Rectal smooth muscle tissue (tissue), 1 donor: ENCODE data around the gene TNS1.
"Not testable (repeated sequence)": the region's sequence is repeated elsewhere in the genome, so short reads cannot be mapped to it uniquely, and the experiment has no call there.

ENCODE experiments used
- H3K27ac ChIP-seq: one replicate; pipeline ENCODE4 v1.7.0; 2013; ENCODE audit warnings: low read depth, low read length, inconsistent platforms
- H3K27me3 ChIP-seq: one replicate; pipeline ENCODE4 v1.7.0; 2013; ENCODE audit warnings: low read length; ENCODE audit not compliant: control insufficient read depth, insufficient read depth
- H3K36me3 ChIP-seq: one replicate; pipeline ENCODE4 v1.7.0; 2013; ENCODE audit warnings: low read length; ENCODE audit not compliant: control insufficient read depth, insufficient read depth
- H3K4me1 ChIP-seq: one replicate; pipeline ENCODE4 v1.7.0; 2013; ENCODE audit warnings: low read length; ENCODE audit not compliant: control insufficient read depth, insufficient read depth
- H3K4me3 ChIP-seq: one replicate; pipeline ENCODE4 v1.7.0; 2013; ENCODE audit warnings: low read length
- H3K9ac ChIP-seq: one replicate; pipeline ENCODE4 v1.7.0; 2013; ENCODE audit warnings: low read length

Gene TNS1

DNA sequence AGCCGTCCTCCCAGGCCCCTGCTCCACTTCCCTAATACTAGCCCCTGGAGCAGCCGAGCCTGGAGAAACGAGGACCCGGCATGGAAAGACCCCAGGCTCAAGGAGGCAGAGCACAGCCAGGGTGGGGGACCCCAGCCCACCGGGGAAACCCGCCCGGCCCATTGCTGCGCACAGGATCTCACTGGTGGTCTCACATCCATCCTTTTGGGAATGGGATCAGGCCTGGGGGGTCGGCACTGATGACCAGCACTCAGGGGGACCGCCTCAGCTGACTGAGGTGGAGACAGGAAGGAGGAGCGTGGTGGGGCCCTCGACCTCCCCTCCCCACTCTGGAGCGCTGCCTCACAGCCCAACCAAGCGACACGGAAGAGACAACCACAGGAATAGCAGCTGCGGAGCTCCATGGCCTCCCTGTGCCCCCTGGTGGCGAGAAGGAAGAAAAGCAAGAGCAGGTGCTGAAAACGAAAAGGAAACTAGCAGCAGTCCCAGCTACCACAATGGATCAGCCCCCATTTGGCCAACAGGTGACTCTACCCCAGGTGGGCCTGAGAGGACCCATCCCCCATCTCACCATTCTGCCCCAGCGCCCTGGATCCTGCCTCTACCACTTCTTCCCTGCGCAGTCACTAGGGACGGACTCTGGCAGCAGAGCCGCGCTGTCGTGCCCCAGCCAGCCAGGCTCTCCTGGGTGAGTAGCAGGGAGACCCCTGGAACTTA lies 31.9 kb upstream of the TNS1 start:
- H3K4me3 ChIP-seq = peak overlapping the region; percentile 43
- not testable (repeated sequence) for H3K36me3 ChIP-seq, H3K9ac ChIP-seq, H3K27me3 ChIP-seq, H3K4me1 ChIP-seq, H3K27ac ChIP-seq

DNA sequence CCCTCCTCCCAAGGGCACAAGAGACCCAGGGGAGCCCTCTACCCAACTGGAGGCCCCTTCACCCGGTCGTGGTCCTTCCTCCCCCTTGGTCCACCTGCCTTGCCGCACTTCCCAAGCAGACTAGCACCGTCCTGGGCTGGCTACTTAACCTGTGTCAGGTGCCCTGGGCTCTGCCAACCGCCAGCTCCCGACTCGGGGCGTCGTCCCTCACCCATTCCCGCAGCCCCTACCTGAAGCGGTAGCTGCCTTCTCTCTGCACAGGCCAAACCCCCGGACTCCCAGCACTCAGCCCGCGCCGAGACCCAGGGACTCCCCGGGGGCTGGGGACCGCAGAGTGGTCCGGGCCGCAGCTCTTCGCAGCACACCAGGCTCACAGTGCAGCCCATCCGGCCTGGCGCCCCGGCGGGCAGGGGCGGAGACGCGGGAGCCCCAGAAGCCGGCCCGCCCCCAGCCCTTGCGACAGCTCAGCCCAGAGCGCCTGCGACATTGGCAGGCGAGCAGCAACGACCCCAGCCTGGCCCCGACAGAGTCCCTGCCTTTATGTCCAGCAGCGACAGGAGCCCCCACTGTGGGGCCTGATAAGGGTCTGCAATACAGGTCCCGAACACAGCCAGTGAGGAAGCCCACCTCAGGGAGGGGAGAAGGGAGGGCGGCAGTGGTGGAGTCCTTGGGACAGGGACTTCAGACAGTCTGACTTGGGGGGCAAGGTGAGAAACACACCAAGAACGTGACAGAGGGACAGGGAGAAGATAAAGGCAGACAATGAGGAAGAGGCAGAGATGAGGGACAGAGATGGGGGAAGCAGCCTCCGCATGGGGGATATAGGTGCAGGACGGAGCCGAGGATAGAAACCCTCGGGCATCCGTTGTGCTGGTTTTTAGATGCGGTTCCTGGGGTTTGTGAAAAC lies 31.0 kb upstream of the TNS1 start:
- Histone ChIP-seq H3K27ac (no peak overlapping the region), H3K27me3 (no peaks in the 10 kb centered on the region), H3K4me1 (peaks cover 2% of the 10 kb centered on the region), H3K36me3 (no peaks in the 10 kb centered on the region), H3K4me3 (no peak overlapping the region), H3K9ac (no peak overlapping the region)

DNA sequence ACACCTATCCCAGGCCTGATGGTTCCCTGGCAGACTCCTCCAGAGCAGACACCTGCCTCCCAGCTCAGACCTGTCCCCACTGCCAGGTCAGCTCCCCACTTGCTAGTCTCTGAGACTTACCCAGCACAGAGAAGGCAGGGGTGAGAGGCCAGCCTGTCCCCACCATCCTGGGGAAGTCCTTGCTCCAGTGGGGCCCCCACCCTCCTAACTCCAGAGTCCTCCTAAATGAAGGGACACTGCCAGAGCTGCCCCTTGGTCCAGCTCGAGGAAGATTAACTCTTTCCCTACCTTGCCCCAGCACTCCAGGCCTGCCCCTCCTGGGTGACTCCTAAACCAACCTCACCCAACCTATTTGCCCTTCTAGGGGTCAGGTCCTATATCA lies 30.4 kb upstream of the TNS1 start:
- Histone ChIP-seq H3K4me3 (no peak overlapping the region), H3K27me3 (no peaks in the 10 kb centered on the region), H3K36me3 (no peaks in the 10 kb centered on the region), H3K9ac (no peak overlapping the region), H3K27ac (no peak overlapping the region), H3K4me1 (peaks cover 2% of the 10 kb centered on the region)

DNA sequence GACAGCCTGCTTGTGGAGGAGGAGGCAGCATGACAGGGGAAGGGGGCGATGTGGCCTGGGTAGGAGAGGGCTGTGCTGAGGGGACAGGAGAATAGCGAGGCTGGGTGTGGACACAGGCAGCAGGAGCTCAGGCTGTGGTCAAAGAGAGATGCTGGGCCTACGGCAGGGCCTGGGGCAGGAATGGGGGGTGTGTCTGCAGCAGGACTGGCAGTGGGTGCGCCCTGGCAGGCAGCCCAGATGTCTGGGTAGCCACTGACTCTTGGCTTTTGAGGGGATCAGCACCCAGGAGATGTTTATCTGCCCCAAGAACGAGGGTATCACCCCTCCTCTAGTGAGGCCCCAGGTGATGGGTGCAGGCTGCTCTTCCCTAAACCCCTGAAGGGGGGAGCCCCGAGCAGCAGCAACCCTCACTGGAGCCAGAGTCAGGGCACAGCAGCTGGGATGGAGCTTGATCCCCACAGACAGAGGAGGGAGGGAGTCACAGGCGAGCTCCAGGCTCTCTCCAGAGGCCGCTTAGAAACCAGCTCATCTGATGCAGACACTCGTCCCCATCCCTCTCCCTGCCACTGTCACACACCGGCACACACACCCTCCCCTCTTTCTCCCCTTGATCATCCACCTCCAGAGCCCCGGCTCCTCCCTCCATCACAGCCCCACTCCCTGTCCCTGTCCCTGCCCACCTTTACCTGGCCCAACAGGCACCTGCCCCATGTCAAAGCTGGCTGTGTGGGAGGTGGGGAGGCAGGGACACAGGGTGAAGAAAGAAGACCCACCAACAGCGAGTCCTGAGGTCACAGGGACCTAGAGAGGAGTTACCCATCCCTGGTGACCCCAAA lies 29.8 kb upstream of the TNS1 start:
- no peak overlapping the region for H3K27ac ChIP-seq
- H3K4me1 ChIP-seq = peaks cover 2% of the 10 kb centered on the region
- H3K9ac ChIP-seq = no peak overlapping the region
- H3K36me3 ChIP-seq = no peaks in the 10 kb centered on the region
- no peak overlapping the region for H3K4me3 ChIP-seq
- H3K27me3 ChIP-seq = no peaks in the 10 kb centered on the region

DNA sequence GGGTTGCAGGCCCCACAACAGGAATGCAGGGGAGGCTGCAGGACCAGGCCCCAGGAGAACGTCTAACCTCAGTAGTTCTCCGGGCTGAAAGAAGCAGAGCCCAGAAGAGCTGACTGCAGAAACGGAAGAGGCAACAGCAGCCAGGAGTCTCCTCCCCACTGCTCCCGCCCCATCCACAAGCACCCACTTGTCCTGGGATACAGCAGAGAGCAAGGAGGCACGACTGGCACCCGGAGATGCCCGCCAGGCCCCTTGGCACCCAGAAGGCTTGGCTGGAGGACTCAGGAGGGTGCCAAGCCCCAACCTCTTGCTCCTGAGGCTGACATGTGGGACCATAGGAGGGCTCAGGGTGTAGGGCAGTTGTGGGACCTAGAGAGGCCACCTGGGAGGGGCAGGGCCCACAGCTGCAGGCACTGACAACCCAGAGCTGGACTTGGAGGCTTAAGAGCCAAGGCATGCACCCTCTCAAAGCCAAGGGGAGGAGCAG lies 29.0 kb upstream of the TNS1 start:
- H3K9ac ChIP-seq = no peak overlapping the region
- H3K4me1 ChIP-seq = peaks cover 2% of the 10 kb centered on the region
- H3K27me3 ChIP-seq = no peaks in the 10 kb centered on the region
- H3K36me3 ChIP-seq = no peaks in the 10 kb centered on the region
- no peak overlapping the region for H3K27ac ChIP-seq
- H3K4me3 ChIP-seq = no peak overlapping the region

DNA sequence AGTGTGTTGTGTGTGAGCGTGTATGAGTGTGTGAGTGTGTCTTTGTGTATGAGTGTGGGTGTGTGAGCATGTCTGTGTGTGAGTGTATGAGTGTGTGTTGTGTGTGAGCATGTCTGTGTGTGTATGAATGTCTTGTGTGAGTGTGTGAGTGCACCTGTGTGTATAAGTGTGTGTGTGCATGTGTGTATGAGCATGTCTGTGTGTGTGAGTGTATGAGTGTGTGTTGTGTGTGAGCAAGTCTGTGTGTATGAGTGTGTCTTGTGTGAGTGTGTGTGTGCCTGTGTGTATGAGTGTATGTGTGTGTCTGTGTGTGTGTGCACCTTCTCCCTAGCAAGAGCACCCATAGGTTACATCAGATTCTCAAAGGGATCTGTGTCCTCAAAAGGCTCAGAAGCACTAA lies 28.5 kb upstream of the TNS1 start:
- peaks cover 2% of the 10 kb centered on the region for H3K4me1 ChIP-seq
- no peaks in the 10 kb centered on the region for H3K27me3 ChIP-seq
- no peak overlapping the region for H3K9ac ChIP-seq
- no peak overlapping the region for H3K27ac ChIP-seq
- H3K4me3 ChIP-seq = no peak overlapping the region
- H3K36me3 ChIP-seq = no peaks in the 10 kb centered on the region

DNA sequence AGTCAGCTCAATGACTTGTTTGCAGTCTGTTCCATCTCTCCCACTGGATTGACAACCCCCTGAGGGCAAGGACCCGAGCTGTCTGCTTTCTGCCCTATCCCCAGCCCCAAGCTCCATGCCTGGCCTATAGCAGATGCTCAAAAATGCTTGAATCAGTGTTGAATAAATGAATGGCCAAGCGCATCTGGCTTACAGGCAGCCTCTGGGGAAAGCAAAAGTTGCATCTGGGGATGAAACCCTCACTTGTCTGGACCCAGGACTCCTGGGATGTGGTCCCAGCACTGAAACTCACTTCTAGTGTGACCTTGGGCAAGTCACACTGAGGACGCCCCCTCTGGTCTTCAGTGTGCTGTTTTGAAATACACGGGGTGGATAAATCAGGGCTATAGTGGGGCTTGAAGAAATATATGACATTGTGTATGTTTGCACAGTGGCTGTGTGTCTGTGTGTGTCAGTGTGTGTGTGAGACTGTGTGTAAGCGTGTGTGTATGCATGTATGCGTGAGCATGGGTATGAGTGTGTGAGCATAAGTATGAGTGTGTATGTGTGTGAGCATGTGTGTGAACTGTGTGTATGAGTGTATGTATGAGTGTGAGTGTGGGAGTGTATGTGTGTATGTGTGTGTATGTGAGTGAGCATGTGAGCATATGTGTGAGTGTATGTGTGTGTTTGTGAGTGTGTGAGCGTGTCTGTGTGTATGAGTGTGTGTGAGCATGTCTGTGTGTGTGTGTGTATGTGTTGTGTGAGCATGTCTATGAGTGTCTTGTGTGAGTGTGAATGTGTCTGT lies 27.8 kb upstream of the TNS1 start:
- Histone ChIP-seq H3K27me3 (no peaks in the 10 kb centered on the region), H3K36me3 (no peaks in the 10 kb centered on the region), H3K4me3 (no peak overlapping the region), H3K9ac (no peak overlapping the region), H3K27ac (no peak overlapping the region), H3K4me1 (peaks cover 2% of the 10 kb centered on the region)

DNA sequence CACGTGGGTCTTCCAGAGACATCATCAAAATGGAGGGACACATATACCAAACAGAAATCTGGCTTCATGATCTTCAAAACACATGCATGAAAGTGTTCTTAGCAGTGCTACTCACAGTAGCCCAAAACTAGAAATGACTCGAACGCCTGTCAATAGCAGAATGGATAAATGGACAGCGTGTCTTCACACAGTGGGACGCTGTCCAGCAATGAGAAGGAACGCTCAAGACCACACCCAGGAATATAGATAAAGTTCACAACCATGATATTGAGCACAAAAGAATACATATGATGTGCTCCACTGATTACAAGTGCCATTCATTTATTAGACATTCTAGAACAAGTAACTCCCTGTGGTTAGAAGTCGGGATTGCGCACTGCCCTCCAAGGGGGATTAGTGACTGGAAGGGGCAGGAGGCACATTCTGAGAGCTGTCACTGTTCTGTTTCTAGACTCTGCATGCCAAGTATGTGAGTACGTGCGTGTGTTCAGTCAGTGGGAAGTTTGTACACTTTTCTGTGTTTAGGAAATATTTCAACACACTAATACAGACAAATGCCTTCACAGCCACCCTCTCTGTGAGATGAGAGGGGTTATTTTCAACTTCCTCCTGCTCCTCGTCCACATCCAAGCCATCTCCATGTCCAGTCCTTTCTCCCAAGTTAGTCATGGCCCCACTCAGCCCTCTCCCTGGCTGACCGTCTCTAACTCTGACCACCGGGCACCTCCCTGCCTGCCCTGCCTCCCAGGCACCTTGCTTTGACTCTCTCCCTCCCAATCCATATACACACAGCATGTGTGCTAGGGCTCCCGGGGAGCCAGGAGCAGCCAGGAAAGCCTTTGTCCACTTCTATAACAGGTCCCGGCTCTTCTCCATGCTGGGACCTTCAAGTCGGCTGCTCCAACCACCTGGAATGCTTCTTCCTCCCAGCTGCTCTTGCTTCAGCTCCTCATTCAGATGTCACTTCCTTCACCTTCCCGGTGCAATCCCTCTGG lies 26.9 kb upstream of the TNS1 start:
- H3K4me1 ChIP-seq = peaks cover 2% of the 10 kb centered on the region
- no peak overlapping the region for H3K9ac ChIP-seq
- no peak overlapping the region for H3K27ac ChIP-seq
- no peaks in the 10 kb centered on the region for H3K36me3 ChIP-seq
- H3K4me3 ChIP-seq = no peak overlapping the region
- H3K27me3 ChIP-seq = no peaks in the 10 kb centered on the region

DNA sequence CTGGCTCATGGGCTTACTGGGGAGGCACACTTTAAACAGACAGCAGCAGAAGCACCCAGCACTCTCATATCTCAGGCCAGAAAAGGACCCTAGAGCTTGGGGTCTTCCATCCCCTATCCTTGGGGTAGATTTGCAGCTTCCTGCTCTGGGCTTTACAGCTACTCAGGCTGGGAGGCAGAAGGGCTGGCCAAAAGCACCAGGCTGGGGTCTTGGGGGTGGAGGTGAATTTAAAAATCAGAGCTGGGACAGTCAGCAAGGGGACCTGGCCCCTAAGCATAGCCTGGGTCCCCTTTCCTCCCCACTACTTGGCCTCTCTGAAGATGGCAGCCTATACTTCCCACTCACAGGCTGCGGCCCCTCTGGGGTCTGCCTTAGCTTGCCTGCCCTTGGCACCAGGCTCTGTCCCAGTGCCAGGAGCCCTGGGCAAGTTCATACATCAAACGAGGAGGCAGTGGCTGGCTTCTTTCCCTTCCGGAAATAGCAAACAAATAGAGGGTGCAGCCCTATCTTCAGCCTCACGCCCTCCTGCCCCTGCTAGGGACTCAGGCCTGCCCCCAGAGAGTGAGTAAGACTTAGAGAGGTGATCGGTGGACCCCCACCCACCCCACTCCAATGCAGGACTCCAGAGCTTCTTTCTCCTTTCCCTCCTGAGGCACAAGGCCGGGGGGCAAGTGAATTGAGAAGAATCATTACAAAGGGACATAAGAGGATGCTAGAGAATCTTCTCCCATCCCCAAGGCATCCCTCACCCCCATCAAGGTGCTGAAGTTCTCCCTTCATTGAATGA lies 26.0 kb upstream of the TNS1 start:
- Histone ChIP-seq H3K4me1 (no peaks in the 10 kb centered on the region), H3K36me3 (no peaks in the 10 kb centered on the region), H3K27me3 (no peaks in the 10 kb centered on the region), H3K4me3 (no peak overlapping the region), H3K9ac (no peak overlapping the region), H3K27ac (no peak overlapping the region)

DNA sequence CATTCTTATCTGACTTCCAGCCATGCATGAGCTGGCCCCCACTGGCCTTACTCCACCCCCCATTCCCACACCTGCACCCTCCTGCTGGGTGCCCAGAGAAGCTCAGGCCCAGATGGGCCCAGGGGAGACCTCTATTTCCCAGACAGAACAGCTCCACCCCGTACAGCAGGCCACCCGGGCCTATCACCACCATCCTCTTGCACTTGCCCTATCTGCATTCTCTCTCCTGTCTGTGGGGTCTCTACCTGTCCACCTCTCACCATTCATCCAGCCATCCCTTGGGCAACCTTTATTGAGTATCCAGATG lies 25.3 kb upstream of the TNS1 start:
- H3K36me3 ChIP-seq = no peaks in the 10 kb centered on the region
- H3K4me1 ChIP-seq = no peaks in the 10 kb centered on the region
- no peak overlapping the region for H3K27ac ChIP-seq
- no peak overlapping the region for H3K9ac ChIP-seq
- H3K27me3 ChIP-seq = no peaks in the 10 kb centered on the region
- no peak overlapping the region for H3K4me3 ChIP-seq
